ENCODE data around the gene SPACA9.

- TF ChIP-seq, protein P1, sequence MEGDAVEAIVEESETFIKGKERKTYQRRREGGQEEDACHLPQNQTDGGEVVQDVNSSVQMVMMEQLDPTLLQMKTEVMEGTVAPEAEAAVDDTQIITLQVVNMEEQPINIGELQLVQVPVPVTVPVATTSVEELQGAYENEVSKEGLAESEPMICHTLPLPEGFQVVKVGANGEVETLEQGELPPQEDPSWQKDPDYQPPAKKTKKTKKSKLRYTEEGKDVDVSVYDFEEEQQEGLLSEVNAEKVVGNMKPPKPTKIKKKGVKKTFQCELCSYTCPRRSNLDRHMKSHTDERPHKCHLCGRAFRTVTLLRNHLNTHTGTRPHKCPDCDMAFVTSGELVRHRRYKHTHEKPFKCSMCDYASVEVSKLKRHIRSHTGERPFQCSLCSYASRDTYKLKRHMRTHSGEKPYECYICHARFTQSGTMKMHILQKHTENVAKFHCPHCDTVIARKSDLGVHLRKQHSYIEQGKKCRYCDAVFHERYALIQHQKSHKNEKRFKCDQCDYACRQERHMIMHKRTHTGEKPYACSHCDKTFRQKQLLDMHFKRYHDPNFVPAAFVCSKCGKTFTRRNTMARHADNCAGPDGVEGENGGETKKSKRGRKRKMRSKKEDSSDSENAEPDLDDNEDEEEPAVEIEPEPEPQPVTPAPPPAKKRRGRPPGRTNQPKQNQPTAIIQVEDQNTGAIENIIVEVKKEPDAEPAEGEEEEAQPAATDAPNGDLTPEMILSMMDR (conservative IDR thresholded peaks at IDR 0.05 in 1 of 2, IDR thresholded peaks at IDR 0.05 in 1 of 2; ENCODE audit: extremely low read depth in 1 of 2, insufficient read depth in 1 of 2, low read depth in 1 of 2, low read length in 2 of 2): no peak
- TF ChIP-seq EZH2 (IDR thresholded peaks at IDR 0.05; ENCODE audit: borderline replicate concordance, low read length): no peak
Measured at GRCh38 chr9:132849185-132849706, 29.5 kb upstream of the SPACA9 start.
